PC-3 (cell line): ENCODE results near the gene SEMA4F.

ENCODE experiments used
- CTCF ChIP-seq: fragments of 300-600 bp; sonication (generic); conservative IDR thresholded peaks from 2 replicates; pipeline ENCODE4 v1.5.1; 2017; ENCODE audit warnings: antibody characterized with exemption, low read depth, mild to moderate bottlenecking, low read length
- EZH2 ChIP-seq: fragments of 300-600 bp; sonication (generic); IDR thresholded peaks from one replicate; pipeline ENCODE4 v1.6.1; 2017; ENCODE audit warnings: antibody characterized with exemption, mild to moderate bottlenecking, low read length; ENCODE audit not compliant: unreplicated experiment
- EZH2phosphoT487 ChIP-seq: fragments of 300-600 bp; sonication (generic); IDR thresholded peaks from 2 replicates; pipeline ENCODE4 v1.6.1; 2018; ENCODE audit warnings: mild to moderate bottlenecking, antibody characterized with exemption, low read length, borderline replicate concordance

GRCh38 chr2:74695663-74696062 lies 41.6 kb downstream of the SEMA4F start:
- TF ChIP-seq CTCF (no peak), EZH2 (no peak), EZH2phosphoT487 (no peak)
